ENCODE measurements around the gene SAE1. TPM values are rescaled to one million over a fixed set of nuclear protein-coding genes. Genes with fewer than 3 reads are reported as not detected.
A peak's percentile ranks its signal among the peaks of the same experiment; 100 is the strongest.

SAE1 gene
- total and polyA plus RNA-seq, 2 of the 4 experiments (the other 2 are of a cell fraction): 165 to 184 TPM

DNA sequence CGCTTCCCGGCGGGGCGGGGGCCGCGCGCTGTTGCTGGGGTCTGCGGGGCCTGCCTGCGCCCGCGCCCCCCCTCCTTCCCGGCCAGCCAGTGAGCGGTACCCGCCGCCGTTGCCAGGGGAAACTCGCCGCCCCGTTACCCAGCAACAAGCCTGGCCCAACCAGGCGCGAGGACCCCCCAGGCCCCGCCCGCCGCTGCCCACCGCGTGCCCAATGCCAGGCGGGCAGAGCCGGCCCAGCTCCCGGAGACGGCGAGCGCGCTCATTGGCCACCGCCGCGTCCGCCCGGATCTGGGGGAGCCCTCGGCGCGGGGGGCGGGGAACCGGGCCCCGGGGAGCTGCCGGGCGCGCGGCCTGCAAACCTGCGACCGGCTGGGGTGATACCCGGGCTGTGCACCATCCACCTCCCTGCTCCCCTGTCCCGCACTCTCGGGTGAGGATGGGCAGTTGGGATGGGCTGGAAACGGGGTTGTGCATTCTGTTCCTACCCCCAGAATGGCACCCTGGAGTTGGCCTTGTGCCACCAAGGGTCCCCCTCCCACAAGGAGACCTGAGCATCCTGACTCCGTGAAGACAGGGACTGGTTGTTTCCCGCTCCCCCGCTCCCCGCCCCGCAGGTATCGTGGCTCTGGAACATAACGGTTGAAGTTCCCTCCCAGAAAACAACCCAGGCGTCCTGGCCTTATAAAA, 109.1 kb downstream of the SAE1 start:
- Histone ChIP-seq H4K91ac (ENCODE audit: insufficient read depth, low read depth, low read length) (no peak overlapping the region), H3K27ac (ENCODE audit: insufficient read depth, low read length) (no peak overlapping the region), H2BK5ac (ENCODE audit: low read depth, low read length, poor library complexity, severe bottlenecking) (no peak overlapping the region), H3K9me3 (ENCODE audit: control insufficient read depth, insufficient read depth, low read length) (no peaks in the 10 kb centered on the region), H3K4ac (ENCODE audit: low read depth, low read length) (peak overlapping the region; percentile 64), H2BK20ac (ENCODE audit: low read depth, low read length) (no peak overlapping the region), H3K27me3 (ENCODE audit: control insufficient read depth, insufficient read depth, low read length) (no peaks in the 10 kb centered on the region), H2BK120ac (ENCODE audit: low read depth, low read length) (peak overlapping the region; percentile 53; the same call in 1 of the 2 replicates), H2BK15ac (ENCODE audit: low read depth, low read length) (no peak overlapping the region), H4K5ac (ENCODE audit: low read depth, low read length) (peak overlapping the region; percentile 11; the same call in 1 of the 2 replicates), H2AK9ac (replicated peaks; ENCODE audit: low read depth, low read length, poor library complexity) (peak overlapping the region; percentile 51), H2AFZ (replicated peaks; ENCODE audit: low read length, poor library complexity) (peak overlapping the region; percentile 87), H3K9ac (ENCODE audit: low read depth, low read length) (peak overlapping the region; percentile 12; the same call in 1 of the 2 replicates), H3K18ac (ENCODE audit: low read depth, low read length) (no peak overlapping the region), H4K8ac (ENCODE audit: low read depth in 2 of 2, low read length in 2 of 2) (peak overlapping the region in 1 of 2 experiments; percentile 62; a peak in 1 of 4 replicates), H3K79me1 (ENCODE audit: low read depth in 1 of 2, low read length in 2 of 2) (peaks cover 3 to 25% of the 10 kb centered on the region in 2 experiments; a peak in 2 of 4 replicates), H3K9me1 (ENCODE audit: insufficient read depth, low read length) (peaks cover 15% of the 10 kb centered on the region), H3K23ac (ENCODE audit: low read depth, low read length) (0 out of 2 replicates have a peak overlapping the region, but pooled peaks have one; percentile 77), H3K4me2 (ENCODE audit: low read depth, low read length) (peak overlapping the region; percentile 88), H3K36me3 (ENCODE audit: control insufficient read depth, insufficient read depth, low read length) (no peaks in the 10 kb centered on the region), H3K4me3 (ENCODE audit: insufficient read depth, low read depth, low read length) (peak overlapping the region; percentile 37), H3K4me1 (ENCODE audit: control insufficient read depth, insufficient read depth, low read length) (peaks cover 26% of the 10 kb centered on the region), H2AK5ac (ENCODE audit: low read depth, low read length) (peak overlapping the region; percentile 75), H4K20me1 (ENCODE audit: insufficient read depth, low read length) (peaks cover 10% of the 10 kb centered on the region; the same call in 1 of the 2 replicates), H3K14ac (replicated peaks; ENCODE audit: low read depth, low read length) (no peak overlapping the region), H3K56ac (ENCODE audit: extremely low read depth, insufficient read depth, low read length) (no peak overlapping the region)
- intact Hi-C loops (cut with micrococcal nuclease) (loop anchor here (5.0 kb wide), 1 partner anchor 107 kb away; the partner anchor contains the start of gene SAE1), dilution Hi-C loops (cut with HindIII; ENCODE audit: low sequenced_read_pairs, unreplicated experiment) (no loop called here), in situ Hi-C loops (cut with MboI; ENCODE audit: low sequenced_read_pairs) (no loop called here)
- peak; percentile 47 for DNase-seq
- ChIA-PET POLR2A (ENCODE audit: unreplicated experiment) (interaction anchor here (0.6 kb wide), 1 partner anchor 30 kb away, joined by 3 read pairs; no protein-coding TSS in a partner anchor), CTCF (no interaction called here)
- peak; percentile 60 for ATAC-seq (ENCODE audit: low read depth)
- BruUV-seq (replicated peaks): no TSS peak
- WGBS, 2 experiments (ENCODE audit: extremely low coverage in 2 of 2, insufficient read length in 1 of 2): 11% methylated on average over 19 of the region's 62 CpGs; no CpG with 5 or more reads in 1 of the 2 experiments
- no peak for TF ChIP-seq BHLHE40 (IDR thresholded peaks at IDR 0.05; ENCODE audit: low read depth, low read length)
- peak; percentile 44; the same call in 1 of the 2 replicates for TF ChIP-seq MXI1 (IDR thresholded peaks at IDR 0.05; ENCODE audit: borderline replicate concordance, low read depth, low read length)
- no peak for TF ChIP-seq POLR2A (IDR thresholded peaks at IDR 0.05; ENCODE audit: low read depth, low read length)
- no peak for TF ChIP-seq FOS (IDR thresholded peaks at IDR 0.05; ENCODE audit: low read depth, low read length)
- TF ChIP-seq, protein P1, sequence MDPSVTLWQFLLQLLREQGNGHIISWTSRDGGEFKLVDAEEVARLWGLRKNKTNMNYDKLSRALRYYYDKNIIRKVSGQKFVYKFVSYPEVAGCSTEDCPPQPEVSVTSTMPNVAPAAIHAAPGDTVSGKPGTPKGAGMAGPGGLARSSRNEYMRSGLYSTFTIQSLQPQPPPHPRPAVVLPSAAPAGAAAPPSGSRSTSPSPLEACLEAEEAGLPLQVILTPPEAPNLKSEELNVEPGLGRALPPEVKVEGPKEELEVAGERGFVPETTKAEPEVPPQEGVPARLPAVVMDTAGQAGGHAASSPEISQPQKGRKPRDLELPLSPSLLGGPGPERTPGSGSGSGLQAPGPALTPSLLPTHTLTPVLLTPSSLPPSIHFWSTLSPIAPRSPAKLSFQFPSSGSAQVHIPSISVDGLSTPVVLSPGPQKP (IDR thresholded peaks at IDR 0.05; ENCODE audit: borderline replicate concordance, low read depth, low read length): no peak
- TF ChIP-seq RCOR1 (IDR thresholded peaks at IDR 0.05; ENCODE audit: insufficient replicate concordance, low read length): no peak
- TF ChIP-seq MAFK (IDR thresholded peaks at IDR 0.05; ENCODE audit: low read depth, low read length): no peak
- no peak for TF ChIP-seq CHD1 (IDR thresholded peaks at IDR 0.05; ENCODE audit: low read depth, low read length)
- TF ChIP-seq, protein P2, sequence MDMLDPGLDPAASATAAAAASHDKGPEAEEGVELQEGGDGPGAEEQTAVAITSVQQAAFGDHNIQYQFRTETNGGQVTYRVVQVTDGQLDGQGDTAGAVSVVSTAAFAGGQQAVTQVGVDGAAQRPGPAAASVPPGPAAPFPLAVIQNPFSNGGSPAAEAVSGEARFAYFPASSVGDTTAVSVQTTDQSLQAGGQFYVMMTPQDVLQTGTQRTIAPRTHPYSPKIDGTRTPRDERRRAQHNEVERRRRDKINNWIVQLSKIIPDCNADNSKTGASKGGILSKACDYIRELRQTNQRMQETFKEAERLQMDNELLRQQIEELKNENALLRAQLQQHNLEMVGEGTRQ (IDR thresholded peaks at IDR 0.05; ENCODE audit: low read depth, low read length): no peak
- TF ChIP-seq CEBPB (IDR thresholded peaks at IDR 0.05; ENCODE audit: low read depth, low read length): no peak
- TF ChIP-seq, protein P3, sequence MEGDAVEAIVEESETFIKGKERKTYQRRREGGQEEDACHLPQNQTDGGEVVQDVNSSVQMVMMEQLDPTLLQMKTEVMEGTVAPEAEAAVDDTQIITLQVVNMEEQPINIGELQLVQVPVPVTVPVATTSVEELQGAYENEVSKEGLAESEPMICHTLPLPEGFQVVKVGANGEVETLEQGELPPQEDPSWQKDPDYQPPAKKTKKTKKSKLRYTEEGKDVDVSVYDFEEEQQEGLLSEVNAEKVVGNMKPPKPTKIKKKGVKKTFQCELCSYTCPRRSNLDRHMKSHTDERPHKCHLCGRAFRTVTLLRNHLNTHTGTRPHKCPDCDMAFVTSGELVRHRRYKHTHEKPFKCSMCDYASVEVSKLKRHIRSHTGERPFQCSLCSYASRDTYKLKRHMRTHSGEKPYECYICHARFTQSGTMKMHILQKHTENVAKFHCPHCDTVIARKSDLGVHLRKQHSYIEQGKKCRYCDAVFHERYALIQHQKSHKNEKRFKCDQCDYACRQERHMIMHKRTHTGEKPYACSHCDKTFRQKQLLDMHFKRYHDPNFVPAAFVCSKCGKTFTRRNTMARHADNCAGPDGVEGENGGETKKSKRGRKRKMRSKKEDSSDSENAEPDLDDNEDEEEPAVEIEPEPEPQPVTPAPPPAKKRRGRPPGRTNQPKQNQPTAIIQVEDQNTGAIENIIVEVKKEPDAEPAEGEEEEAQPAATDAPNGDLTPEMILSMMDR (conservative IDR thresholded peaks at IDR 0.05; ENCODE audit: low read depth, low read length): no peak
- TF ChIP-seq NFE2L2 (IDR thresholded peaks at IDR 0.05; ENCODE audit: low read depth, low read length): no peak
- TF ChIP-seq MAZ (IDR thresholded peaks at IDR 0.05; ENCODE audit: borderline replicate concordance, low read depth, low read length): no peak; the same call in 1 of the 2 replicates
- TF ChIP-seq RFX5 (IDR thresholded peaks at IDR 0.05; ENCODE audit: low read depth, low read length): 0 out of 2 replicates have a peak, but pooled peaks have one; percentile 5

All from IMR-90 (cell line).